ENCODE data around the gene TYRP1.
"Not testable (repeated sequence)": the region's sequence is repeated elsewhere in the genome, so short reads cannot be mapped to it uniquely, and the experiment has no call there.

Gene TYRP1, protein sequence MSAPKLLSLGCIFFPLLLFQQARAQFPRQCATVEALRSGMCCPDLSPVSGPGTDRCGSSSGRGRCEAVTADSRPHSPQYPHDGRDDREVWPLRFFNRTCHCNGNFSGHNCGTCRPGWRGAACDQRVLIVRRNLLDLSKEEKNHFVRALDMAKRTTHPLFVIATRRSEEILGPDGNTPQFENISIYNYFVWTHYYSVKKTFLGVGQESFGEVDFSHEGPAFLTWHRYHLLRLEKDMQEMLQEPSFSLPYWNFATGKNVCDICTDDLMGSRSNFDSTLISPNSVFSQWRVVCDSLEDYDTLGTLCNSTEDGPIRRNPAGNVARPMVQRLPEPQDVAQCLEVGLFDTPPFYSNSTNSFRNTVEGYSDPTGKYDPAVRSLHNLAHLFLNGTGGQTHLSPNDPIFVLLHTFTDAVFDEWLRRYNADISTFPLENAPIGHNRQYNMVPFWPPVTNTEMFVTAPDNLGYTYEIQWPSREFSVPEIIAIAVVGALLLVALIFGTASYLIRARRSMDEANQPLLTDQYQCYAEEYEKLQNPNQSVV

DNA sequence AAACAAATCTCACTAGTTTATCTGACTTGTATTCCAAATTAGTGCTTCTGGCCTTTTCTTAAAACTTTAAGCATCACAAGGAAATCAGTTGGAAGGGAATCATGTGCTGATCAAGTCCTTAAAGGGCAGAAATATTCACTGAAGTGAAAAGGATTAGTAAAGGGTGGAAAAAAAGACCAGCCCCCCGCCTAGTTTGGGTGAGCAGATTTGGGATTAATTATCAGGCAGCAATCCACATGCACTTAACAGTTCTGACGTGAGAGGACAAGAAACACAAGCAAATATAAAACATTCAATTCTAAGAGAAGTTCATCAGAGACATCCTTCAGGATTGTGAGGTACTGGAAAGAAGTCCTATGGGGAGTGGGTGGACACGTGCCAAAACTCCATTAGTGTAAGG lies at the start of gene TYRP1:
Gene TYRP1 (plus strand): TSS at position 245 of the 400 bp plus-strand sequence. CDS start 612 bp downstream, outside the sequence.
- DNase-seq, result no peak

DNA sequence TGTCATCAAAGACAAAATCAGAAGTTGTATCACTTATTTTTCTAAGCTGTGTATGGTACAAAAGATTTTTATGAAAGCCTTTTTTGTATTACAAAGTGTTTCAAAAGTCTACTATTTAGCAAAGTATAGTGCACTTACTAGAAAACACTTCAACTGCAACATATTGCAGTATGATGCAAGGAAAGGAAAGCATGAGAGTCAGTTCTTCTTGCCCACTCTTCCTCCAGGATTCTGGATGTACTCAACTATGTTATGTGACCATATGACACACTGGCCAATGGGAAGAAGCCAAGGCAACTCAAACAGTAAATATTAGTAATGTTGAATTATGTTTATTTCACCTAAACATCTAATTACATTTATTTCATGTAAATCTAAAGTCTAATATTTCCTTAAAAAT lies 49.5 kb upstream of the TYRP1 start:
- DNase-seq, result no peak

DNA sequence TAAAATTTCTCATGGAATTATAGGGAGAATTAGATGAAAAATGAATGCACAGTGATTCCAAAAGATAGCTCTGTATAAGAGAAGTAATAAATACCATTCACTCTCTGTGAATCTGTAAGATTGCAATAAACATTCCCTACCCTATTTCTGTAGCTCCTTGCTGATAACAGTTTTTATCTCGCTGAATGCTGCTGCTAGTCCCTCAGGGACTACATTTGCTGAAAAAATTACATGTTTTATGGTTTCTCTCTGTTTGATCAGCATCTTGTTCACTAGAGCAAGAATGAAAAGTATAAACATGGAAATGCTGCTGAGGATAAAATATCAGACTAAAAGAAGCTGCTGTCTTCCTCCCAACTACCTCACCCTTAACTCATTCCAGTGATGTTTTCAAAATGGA lies 44.3 kb upstream of the TYRP1 start:
- DNase-seq, result no peak

DNA sequence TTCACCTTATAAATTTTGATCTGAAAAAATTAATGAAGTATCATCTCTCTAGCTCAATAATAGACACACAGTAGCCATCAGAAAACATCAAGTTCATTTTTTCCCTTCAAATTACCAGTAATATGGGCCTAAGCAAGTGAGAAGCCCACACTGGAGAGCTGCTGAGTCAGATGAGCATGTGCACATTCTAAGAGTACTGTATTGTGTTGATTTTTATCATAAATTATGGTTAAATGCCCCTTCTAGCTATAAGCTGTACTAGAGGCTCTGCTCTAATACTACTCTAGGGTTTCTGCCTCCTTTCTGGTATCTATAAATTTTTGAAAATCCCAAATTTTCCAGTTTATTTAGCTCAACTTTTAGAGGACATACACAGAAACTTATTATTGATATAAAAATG lies 42.1 kb upstream of the TYRP1 start:
- no peak for DNase-seq

DNA sequence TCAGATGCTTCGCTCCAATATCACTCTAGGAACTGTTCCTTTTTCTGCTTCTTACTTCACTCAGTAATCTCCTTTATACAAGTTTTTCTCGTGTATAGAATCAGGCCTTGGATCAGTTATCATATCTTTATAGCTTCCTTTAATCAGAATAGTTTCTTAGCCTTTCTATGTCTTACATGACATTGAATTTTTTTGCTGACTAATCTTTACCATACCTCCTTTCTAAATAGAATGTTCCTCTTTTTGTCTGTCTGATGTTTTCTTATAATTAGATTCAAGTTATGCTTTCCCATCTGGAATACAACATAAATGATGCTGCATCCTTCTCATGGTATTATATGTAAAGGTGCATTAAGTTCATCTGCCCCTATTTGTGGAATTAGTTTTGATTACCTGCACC lies 40.2 kb upstream of the TYRP1 start:
- DNase-seq, result no peak

DNA sequence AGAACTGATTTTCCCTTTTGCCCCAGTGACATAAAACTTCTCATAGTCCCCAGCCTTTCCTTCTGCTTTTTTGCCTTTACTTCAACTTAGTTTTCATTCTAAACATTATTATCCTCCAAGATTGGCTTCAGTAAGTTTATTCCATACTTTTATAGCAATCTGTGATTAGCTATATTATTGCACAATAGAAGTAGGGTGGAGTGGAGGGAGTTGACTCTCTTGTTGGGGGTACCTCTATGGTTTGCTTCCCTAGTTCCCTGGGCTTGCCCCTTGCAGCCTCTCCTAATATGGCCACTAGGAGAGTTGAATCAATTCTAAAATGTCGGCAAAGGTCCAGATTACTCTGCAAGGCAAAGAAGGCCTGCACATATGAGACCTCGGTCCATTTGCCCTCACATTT lies 36.4 kb upstream of the TYRP1 start:
- no peak for DNase-seq

DNA sequence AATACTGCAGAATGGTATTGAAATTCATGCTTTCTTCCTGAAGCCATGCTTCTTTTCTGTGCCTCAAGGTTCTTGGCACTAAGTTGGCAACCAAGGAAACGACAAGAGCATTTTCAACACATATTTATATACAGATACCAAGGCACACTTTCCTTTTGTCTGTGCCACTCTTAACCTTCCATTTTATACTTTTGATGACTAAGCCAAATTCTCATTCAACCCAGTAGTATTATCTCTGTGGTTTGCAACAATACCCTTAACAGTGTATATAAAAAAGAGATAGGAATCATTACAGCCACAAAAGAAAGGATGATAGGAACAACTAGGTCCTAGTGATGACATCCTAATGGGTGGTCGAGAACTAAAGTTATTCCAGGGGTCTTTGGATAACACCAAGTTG lies 36.0 kb upstream of the TYRP1 start:
- DNase-seq, result no peak

DNA sequence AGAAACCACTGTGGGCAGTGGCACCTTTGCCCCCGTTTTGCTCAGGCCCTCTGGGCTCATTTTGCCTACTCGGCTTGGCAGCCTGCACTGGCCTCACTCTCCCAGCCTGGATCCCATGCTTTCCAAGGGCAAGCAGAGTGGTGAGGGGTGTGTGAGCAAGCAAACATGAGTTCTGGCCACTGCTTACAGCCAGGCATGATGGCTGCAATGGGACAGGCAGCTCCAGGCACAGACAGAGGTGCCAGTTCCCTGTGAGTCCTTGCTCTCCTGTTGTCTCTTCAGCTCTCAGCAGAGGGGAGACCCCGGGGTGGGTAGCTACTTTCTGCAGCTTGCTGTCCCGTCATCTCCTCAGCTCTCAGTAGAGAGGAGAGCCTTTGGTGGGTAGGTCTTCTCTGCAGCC lies 35.2 kb upstream of the TYRP1 start:
- no peak for DNase-seq

DNA sequence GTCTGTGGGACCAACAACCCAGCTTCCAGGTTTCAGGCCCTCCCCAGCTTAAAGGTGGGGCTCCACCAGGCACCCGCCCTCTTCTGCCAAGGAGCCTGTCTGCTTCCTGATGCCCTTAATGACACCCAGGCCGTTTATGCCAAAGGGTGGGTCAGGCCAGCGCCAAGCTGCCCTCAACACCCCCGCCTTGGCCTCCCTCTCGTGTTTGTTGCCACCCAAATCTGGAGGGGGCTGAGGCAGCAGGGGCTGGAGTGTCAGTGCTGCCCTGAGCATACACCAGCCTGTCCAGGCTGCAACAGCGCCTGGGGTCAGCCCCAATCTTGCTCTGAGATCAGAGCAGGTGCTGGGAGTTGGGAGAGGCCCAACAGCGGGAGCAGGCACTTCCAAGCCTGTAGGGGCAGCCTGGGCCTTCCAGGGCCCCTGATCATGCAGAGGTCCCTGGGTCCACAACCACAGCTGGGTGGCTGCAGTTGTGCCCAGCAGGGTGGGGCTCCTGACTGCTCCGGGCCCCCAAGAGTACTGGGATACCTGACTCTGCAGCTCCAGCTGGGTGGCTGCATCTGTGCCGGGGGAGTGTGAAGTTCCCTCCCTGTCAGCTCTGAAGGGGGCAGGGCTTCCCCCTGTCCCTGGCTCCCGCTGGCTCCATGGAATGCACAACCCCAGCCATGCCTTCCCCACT lies 34.5 kb upstream of the TYRP1 start:
- no peak for DNase-seq

GRCh38 chr9:12659220-12659619 lies 34.0 kb upstream of the TYRP1 start:
- no peak for DNase-seq

DNA sequence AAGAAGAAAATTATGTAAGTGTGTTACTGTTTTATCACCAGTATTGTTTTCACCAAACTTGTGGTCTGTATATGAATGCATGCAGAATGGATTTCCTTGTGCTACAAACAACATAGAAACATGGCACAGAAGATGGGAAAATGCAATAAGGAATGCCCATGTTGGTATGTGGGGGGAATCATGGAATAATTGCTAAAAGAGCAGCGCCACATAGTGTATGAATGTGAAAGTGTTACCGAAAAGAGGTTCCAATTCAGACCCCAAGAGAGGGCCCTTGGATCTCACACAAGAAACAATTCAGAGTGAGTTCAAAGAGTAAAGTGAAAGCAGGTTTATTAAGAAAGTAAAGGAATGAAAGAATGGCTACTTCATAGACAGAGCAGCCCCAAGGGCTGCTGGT lies 26.4 kb upstream of the TYRP1 start:
- DNase-seq, result no peak

DNA sequence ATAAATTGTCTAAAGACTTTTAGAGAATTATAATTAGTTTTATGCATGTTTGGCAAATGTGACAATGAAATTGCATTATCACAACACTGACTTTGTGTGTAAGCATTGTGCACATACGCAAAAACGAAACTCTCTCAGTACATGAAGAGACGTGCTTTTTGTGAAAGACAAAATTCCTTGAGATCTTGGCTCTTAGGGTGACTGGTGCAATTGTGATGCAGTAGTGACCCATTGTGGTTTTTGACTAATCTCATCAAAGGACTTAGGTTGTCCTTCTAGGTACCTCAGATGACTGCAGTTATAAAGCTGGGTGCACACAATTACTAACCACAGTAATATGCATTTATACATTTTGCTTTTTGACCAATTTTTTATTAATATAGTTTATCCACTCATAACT lies 25.3 kb upstream of the TYRP1 start:
- no peak for DNase-seq

DNA sequence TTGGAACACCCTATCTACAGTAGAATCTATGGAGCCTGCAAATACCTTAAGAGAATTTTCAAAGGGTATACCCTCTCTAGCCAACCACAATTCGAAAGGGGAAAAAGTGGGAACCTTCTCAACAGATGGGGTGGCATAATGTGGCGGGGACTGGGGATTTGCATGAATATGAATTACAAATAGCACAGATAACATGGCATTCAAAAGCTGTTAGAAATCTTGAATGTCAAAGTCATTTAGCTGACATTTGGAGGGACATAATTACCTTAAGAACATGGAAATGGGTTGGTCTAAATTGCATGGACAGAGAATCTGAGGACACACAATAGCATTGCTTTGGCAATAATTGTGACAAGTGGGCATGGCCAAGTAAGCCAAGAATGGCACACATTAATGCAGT lies 23.2 kb upstream of the TYRP1 start:
- DNase-seq, result no peak

GRCh38 chr9:12674961-12675360 lies 18.2 kb upstream of the TYRP1 start:
- DNase-seq, result no peak

GRCh38 chr9:12677462-12678126 lies 15.6 kb upstream of the TYRP1 start:
- DNase-seq, result not testable (repeated sequence)

- DNase-seq, result no peak
These were observed 12.8 kb upstream of the TYRP1 start for GRCh38 chr9:12680341-12680740.

- no peak for DNase-seq
These were observed 12.4 kb upstream of the TYRP1 start for GRCh38 chr9:12680757-12681156.

DNA sequence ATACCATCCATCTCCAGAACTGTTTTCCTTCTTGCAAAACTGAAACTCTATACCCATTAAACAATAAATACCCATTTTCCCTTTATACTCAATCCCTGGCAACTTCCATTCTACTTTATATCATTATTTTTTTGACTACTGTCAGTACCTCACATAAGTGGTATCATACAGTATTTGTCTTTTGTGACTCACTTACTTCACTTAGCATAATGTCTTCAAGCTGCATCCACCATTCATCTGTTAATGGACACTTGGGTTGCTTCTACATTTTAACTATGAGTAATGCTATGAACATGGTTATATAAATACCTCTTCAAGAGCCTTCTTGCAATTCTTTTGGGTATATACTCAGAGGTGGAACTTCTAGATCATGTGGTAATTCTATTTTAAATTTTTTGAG lies 11.6 kb upstream of the TYRP1 start:
- no peak for DNase-seq

DNA sequence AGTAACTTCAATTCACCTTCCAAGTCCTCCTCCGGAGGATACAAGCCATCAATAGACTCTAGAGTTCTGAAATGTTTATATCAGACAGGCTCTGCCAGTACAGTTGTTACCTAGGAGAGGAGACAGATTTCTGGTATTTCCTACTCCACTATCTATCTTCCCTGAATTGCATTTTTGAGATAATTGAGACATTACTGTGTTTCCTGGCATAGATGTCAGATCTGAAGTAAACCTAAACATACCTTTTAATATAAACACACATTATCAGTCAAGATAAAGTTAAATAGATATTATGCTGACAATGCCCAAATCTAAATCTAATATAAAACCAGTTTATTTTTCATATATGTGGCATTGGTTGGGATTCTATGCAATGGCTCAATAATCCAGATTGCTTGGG lies 8.2 kb upstream of the TYRP1 start:
- no peak for DNase-seq

GRCh38 chr9:12689233-12689632 lies 4.0 kb upstream of the TYRP1 start:
- no peak for DNase-seq

DNA sequence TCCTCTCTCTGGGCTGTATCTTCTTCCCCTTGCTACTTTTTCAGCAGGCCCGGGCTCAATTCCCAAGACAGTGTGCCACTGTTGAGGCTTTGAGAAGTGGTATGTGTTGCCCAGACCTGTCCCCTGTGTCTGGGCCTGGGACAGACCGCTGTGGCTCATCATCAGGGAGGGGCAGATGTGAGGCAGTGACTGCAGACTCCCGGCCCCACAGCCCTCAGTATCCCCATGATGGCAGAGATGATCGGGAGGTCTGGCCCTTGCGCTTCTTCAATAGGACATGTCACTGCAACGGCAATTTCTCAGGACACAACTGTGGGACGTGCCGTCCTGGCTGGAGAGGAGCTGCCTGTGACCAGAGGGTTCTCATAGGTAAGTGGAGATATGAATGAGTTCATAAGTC lies 828 bp downstream of the TYRP1 start:
- no peak for DNase-seq

GRCh38 chr9:12695474-12695873 lies 2.3 kb downstream of the TYRP1 start:
- no peak for DNase-seq

- no peak for DNase-seq
These were observed 3.9 kb downstream of the TYRP1 start for GRCh38 chr9:12696931-12697622.

Data from NCI-H1694 treated with DMSO at 0.1 percent for 48 hours (cell line).